ENCODE measurements around the gene INTS15. TPM values are rescaled to one million over a fixed set of nuclear protein-coding genes. Genes with fewer than 3 reads are reported as not detected.

INTS15 gene
- total RNA-seq (10 to 100 TPM; 11.7 to 22.7 (median 15.3) TPM), polyA plus RNA-seq (10 to 100 TPM in 1 of 2 donors, 1 to 10 TPM in 1; 7.1 to 15.6 TPM)
- long read RNA-seq, donor 1, partial matches to known transcripts, result 1 of 7 reads
- long read RNA-seq, donor 1, other reads (novel, unspliced or antisense), result 2 of 7 reads
- long read RNA-seq, donor 2, partial matches to known transcripts, result 5 of 5 reads
- long read RNA-seq, donor 2, other reads (novel, unspliced or antisense), result 0 of 5 reads
- long read RNA-seq, donor 3, transcript C7orf26-201 (6 exons, 2,182 nt), result major isoform, 7 of 8 reads
- long read RNA-seq, donor 3, partial matches to known transcripts, result 0 of 8 reads
- long read RNA-seq, donor 3, other reads (novel, unspliced or antisense), result 1 of 8 reads

GRCh38 chr7:6589829-6590644 lies at the start of gene INTS15:
Gene INTS15, plus strand, starts transcription at chr7:6590021. Its CDS starts 263 bp downstream, at chr7:6590284.
- peak; percentile 71 to 96 (median 94) for ATAC-seq

DNA sequence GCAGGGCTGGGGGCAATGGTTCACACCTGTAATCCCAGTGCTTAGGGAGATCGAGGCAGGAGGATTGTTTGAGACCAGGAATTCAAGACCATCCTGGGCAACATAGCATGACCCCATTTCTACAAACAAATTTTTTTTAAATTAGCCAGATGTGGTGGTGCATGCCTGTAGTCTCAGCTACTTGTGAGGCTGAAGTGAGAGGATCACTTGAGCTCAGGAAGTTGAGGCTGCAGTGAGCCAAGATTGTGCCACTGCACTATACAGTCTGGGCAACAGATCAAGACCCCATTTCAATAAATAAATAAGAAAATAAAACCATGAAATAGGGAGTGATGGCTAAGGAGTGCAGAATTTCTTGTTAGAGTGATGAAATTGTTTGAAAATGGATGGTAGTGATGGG lies 47.5 kb upstream of the INTS15 start:
- 83 to 89% (median 88%) methylated on average over 1 of the region's 1 CpG for WGBS, 4 donors
- H3K4me1 ChIP-seq, result no peaks in the 10 kb centered on the region
- TF ChIP-seq CTCF (IDR thresholded peaks at IDR 0.05), result no peak
- TF ChIP-seq POLR2A (IDR thresholded peaks at IDR 0.05), result no peak

More at GRCh38 chr7:6589829-6590644, at the start of gene INTS15:
- intact Hi-C loops (cut with DNase I), result loop anchor here in 3 of 10 donors (1.0 to 10.0 kb wide), 3 partner anchors 13 to 115 kb away; partner anchors contain the start of genes ZDHHC4 (in 1 of the 3) and ZNF12 (in 1 of the 3)
- Histone ChIP-seq H3K27me3 (no peaks in the 10 kb centered on the region), H3K4me1 (peaks cover 0 to 25% (median 15%) of the 10 kb centered on the region in 12 donors), H3K27ac (peak within 1 kb of the TSS; percentile 65 to 95 (median 91)), H3K36me3 (peaks cover 0 to 76% (median 68%) of the 10 kb centered on the region in 9 donors), H3K9me3 (no peaks in the 10 kb centered on the region), H3K4me3 (peak within 1 kb of the TSS; percentile 68 to 96 (median 92))
- TF ChIP-seq CTCF (IDR thresholded peaks at IDR 0.05), result peak; percentile 38 to 99 (median 81)
- peak in 1 of 2 donors; percentile 57 for TF ChIP-seq POLR2A (IDR thresholded peaks at IDR 0.05)
- DNase-seq, result peak; percentile 74 to 88 (median 84)
- 0% methylated on average over 9 to 107 of the region's 107 CpGs for WGBS, 4 donors

DNA sequence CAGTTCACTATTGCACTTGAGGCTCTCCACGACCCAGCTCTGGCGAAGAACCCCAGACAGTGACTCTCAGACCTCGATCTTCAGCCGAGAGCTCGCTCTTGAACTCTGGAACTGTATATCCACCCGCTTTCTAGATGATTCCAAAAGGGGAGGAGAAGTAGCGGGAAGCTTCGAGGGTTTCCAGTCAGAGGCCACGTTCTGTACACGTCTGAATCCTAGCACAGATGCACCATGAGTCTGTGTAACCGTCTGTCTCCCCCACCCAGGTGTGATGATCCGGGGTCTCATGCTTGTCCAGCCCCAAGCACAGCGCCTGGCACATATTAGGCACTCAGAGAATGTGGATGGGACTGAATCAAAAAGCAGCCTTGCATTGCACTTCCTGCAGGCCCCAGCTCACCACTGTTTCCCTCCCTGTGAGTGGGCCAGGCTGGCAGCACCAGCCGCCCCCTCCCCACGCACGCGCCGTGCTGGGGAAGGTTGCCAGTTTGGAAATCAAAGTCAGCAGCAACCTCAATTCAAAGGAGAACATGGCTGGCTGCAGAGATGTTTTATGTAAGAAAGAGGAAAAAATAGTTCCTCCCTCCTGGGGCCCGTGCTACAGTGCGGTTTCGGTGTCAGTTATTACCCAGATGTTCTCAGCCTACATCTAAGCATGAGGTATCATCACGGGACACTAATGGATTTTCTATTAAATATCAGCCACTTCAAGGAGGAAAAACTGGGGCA lies 44.3 kb upstream of the INTS15 start:
- Histone ChIP-seq H3K27me3 (peaks cover 0 to 13% (median 0%) of the 10 kb centered on the region in 9 donors), H3K36me3 (no peaks in the 10 kb centered on the region), H3K27ac (no peak overlapping the region), H3K4me1 (no peaks in the 10 kb centered on the region), H3K9me3 (no peaks in the 10 kb centered on the region), H3K4me3 (no peak overlapping the region)
- WGBS, 4 donors, result 84 to 90% (median 87%) methylated on average over 22 of the region's 22 CpGs
- no peak for TF ChIP-seq POLR2A (IDR thresholded peaks at IDR 0.05)
- TF ChIP-seq CTCF (IDR thresholded peaks at IDR 0.05), result no peak
- DNase-seq, result no peak
- no peak for ATAC-seq
- intact Hi-C loops (cut with DNase I), result no loop called here

More for the DNA sequence above, 47.5 kb upstream of the INTS15 start:
- H3K9me3 ChIP-seq, result no peaks in the 10 kb centered on the region
- H3K27me3 ChIP-seq, result peaks cover 3 to 44% (median 16%) of the 10 kb centered on the region in 9 donors
- H3K27ac ChIP-seq, result no peak overlapping the region
- H3K4me3 ChIP-seq, result no peak overlapping the region
- H3K36me3 ChIP-seq, result no peaks in the 10 kb centered on the region
- no peak for ATAC-seq
- DNase-seq, result no peak
- intact Hi-C loops (cut with DNase I), result no loop called here

All from heart left ventricle (tissue), 16 donors.